Measurements from ENCODE around the gene BRCA2. TPM values are rescaled to one million over a fixed set of nuclear protein-coding genes. Genes with fewer than 3 reads are reported as not detected.

Gene BRCA2
- total RNA-seq, 1 donor from 2014 or later: 5.6 TPM

DNA sequence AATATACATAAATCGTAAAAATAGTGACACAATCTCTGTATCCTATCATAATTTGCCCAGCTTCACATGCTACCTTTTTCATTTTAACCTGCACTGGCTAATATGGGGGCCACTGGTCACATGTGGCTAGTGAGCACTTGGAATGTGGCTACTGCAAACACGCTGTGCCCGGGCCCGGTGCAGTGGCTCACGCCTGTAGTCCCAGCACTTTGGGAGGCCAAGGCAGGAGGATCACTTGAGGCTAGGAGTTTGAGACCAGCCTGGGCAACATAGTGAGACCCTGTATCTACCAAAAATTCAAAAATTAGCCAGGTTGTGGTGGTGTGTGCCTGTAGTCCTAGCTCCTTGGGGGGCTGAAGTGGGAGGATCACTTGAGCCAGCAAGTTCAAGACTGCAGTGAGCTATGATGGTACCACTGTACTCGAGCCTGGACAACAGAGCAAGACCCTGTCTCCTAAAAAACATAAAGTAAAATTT, 114.2 kb downstream of the BRCA2 start:
- no peak for DNase-seq

DNA sequence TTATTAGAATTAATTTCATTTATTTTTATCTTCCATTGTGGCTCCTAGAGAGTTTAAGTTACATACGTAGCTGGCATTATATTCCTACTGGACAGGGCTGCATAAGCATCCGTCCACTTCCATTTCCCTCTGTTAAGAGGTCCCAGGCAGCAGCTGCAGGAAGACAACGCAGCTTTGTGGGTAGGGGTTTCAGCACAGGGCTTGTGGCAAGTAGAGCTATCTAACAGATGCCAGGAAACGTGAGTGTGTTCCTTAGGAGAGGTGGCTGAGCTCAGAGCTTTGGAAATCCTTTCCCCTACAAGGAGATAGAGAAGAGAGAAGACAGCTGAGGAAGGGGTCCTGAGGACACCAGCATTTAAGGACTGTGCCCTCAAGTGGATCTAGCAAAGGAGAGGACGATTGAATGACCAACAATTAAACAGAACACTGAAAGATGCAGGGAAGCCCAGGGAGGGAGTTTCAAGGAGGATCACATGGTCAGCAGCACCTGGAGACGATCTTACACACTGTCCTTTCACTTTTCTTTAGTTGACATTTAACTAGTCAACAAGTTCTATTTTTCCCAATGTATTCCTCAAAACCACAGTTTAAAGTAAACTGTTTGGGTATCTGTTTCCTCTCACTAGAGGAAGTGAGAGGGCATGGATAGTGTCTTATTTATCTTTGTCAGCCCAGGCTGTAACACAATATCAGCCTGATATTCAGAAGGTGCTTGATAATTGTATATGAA, 114.9 kb downstream of the BRCA2 start:
- no peak for DNase-seq

DNA sequence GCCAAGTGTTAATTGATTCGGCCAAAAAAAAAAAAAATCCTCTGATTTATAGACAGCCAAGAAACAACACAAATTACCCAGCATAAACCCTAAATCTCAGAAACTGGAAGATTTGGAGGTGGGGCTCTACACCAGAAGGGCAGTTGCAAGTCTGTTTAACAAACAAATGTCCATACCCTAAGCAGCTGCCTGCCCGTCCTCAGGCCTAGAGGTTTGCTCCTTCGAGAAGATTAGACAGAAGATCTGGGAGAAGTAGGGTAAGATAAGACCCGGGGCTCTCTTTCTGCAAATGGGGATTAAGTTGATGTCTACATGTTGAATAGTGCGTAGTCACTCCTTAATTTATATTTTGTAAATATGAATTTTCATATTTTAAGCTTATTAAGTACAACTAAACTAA, 116.1 kb downstream of the BRCA2 start:
- no peak for DNase-seq

DNA sequence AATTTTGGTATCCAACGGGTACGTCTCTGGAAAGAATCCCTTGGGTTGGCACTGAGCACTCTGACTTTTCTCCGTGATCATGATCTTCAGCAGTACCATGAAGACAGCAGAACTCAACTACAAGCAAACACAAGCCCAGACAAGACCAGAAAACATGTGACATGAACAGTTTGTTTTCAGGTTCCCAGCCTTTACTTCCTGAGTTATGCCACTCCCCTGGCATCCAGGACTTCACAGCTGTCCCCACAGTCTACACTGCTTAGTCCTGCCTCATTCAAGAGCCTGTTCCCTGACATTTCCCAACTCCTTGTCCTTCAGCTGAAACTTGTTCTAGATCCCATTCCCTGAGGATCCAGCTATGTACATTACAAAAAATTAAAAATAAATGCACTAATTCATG, 117.5 kb downstream of the BRCA2 start:
- DNase-seq: no peak

DNA sequence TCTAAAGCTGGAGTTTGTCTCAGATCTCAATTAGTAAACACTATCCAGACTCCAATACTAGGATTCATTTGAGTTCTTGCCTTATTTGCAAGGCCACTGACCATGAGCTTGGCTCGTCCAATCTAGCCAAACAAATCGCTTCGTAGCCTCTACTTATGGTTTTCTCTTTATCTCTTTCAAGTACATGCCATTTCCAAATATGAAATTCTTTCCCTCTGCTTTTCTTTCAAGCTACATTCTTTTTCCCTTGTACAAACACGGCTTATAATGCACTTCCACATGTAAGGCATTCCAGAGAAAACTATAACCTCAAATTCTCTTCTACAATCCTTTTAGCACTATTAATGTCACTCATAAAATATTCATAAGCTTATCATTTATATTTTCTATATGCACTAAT, 123.6 kb downstream of the BRCA2 start:
- DNase-seq: no peak

DNA sequence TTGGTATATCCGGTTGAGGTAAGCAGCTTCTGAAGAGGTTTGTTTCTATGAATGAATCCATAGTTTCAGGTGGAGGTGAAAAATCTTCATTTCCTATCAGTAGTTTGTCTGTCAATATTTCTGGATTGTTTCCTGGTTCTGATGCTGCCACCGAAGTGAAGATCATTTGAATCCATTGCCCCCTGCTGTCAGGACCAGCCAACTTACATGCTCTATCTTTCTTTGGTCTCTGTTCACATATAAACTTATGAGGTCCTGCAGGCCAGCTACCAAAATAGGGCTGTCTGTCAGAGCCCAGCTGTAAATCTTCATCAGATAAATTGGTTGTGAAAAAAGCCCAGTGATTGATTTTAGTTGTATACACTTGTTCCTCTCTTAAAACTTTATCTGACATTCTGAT, 127.8 kb downstream of the BRCA2 start:
- DNase-seq: no peak

DNA sequence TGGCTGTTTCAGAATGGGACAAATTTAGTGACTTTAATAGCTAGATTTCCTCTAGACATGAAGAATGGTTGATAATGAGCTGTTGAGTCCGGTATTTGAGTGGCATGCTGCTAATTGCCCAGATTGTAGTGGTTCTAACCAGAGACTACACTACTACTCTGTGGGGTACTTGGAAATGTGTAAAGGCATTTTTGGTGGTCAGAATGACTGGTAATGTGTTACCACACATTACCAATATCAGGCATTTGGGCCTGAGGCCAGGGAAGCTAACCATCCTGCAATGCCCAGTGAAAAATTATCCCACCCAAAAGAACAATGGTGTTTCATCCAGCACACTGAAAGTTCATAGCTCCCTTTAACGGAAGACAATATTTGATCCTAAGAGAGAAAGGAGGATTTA, 130.2 kb downstream of the BRCA2 start:
- DNase-seq: no peak

DNA sequence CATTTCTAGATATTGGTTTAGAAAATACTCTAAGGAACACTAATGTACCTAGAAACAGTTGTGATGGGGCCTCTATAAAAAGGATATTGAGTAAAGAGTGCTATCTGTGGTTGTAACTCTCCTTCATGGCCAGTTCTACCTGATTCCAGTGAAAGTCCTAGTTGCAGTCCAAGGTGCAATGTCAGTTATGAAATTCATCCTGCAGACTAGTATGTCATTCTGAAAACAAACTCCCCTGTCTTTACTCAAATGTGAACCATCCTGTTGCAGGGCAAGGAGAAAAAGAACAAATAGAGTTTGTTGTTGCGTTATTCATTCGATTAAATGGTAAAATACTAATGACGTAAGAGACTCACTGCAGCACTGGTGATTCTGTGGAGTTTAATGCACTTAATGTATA, 130.9 kb downstream of the BRCA2 start:
- no peak for DNase-seq

DNA sequence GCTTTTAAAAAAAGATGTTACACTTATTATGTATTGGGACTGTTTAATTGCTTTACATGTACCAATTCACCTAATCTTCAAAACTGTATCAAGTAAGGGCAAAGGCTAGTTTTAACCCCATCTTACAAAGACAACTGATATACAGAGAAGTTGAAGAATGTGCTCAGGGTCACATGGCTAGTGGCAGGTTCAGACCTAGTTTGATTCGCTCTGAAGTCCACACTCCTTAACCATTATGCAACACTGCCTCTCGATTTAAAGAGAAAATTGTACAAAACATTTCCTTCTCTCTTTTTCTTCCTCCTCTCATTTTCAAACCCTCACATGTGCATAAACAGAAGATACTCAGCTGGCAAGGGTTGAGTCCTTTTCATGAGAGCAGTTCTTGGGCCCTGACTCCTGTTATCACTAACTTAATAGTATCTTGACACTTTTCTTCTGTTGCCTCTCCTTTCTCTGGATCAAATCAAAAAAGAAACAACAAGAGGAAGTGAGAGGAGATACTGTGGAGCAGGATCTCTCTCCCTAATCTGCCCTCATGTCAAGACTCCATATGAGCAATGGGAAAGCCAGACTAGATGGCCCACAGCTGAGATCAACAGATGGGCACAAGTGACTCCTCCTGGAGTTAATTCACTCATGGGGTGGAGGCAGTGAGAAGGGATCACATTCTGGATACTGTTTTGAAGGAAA, 131.6 kb downstream of the BRCA2 start:
- DNase-seq: no peak

DNA sequence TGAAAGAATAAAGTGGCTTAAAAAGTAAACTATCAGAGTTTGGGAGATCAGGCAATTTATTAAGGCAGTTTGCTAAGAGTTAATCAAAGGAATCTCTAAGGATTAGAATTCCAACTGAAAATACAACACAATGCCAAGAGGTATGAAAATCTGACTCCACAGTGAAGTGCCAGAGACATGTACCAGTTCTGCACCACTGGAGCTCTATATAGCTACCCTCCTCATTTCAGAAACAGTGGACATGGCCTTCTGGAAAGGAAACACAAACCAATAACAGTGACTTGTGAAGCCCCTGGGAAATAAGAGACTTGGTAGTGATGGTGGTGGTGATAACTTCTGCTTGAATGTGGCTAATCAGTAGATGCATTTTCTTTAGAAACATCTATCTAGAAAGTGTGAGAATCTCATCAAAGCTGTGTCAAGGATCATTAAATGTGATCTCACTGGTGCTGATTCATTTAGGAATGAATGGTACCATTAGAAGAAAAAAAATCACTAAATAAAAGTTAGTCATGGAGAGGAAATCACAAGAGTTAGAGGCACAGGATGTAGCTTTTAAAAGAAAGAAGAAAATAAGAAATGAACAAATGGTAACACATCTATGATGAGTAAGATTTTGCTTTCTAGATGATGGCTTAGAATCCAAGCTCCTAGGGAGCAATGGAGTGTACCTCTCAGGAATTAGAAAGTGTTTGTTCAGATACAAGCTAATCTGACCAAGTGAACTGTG, 132.8 kb downstream of the BRCA2 start:
- DNase-seq: no peak

DNA sequence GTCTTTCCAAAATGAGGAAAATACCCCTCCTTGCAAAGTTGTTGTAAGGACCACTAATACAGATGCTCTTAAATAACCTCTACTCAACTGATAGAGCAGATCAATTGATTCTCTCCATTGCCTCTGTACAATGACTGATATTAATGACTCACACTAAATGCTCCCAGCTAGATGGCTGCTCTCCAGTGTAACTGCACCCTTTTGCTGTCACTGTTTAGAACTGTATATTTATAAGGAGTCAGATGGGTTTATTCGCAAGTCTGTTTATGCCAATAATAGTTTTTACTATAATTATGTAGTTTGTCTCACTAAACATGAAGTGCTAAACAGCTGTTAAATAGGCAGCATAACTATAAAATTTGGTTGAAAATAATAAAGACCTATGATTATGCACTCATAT, 133.7 kb downstream of the BRCA2 start:
- no peak for DNase-seq

Small RNA genes lying within 50 kb of the gene (small RNA-seq; reads per million reads assigned to genes)
- gene RF00190 (ENCODE audit: low replicate concordance): not detected

Other genes starting within 250 kb of the BRCA2 start
- gene ZAR1L, start 145 bp upstream of the BRCA2 start, total RNA-seq: not detected
- 11.8 TPM for gene N4BP2L1, start 112.6 kb downstream of the BRCA2 start, total RNA-seq
- 142 TPM for gene N4BP2L2, start 223.3 kb downstream of the BRCA2 start, total RNA-seq

All from skin of body (tissue), 3 donors.